ENCODE results near the gene CWC22. TPM values are rescaled to one million over a fixed set of nuclear protein-coding genes. Genes with fewer than 3 reads are reported as not detected.
"Not testable (repeated sequence)": the region's sequence is repeated elsewhere in the genome, so short reads cannot be mapped to it uniquely, and the experiment has no call there.

The CWC22 gene
- total RNA-seq, 2 donors from 2014 or later: 13.8 to 14.0 TPM

- ATAC-seq (no peak), DNase-seq (no peak)
- peaks cover 2% of the 10 kb centered on the region for H3K36me3 Mint-ChIP-seq (ENCODE audit: low read depth)
- H3K27ac Mint-ChIP-seq: no peak overlapping the region
- no peaks in the 10 kb centered on the region for H3K27me3 Mint-ChIP-seq
- H3K9me3 ChIP-seq (ENCODE audit: control insufficient read depth, low read length, poor library complexity, severe bottlenecking): no peaks in the 10 kb centered on the region
- H3K4me1 Mint-ChIP-seq: no peaks in the 10 kb centered on the region
- H3K4me3 Mint-ChIP-seq: no peak overlapping the region
Measured at GRCh38 chr2:179931502-179931901, 75.6 kb downstream of the CWC22 start.

- H3K9me3 ChIP-seq (ENCODE audit: control insufficient read depth, low read length, poor library complexity, severe bottlenecking); H3K27ac Mint-ChIP-seq; ATAC-seq; H3K4me3 Mint-ChIP-seq; H3K27me3 Mint-ChIP-seq; H3K4me1 Mint-ChIP-seq; DNase-seq; H3K36me3 Mint-ChIP-seq (ENCODE audit: low read depth): not testable (repeated sequence)
Measured at GRCh38 chr2:179929997-179930396, 77.1 kb downstream of the CWC22 start.

GRCh38 chr2:179927041-179927440 is 80.1 kb downstream of the CWC22 start:
- no peaks in the 10 kb centered on the region for H3K4me1 Mint-ChIP-seq
- no peak for DNase-seq
- H3K36me3 Mint-ChIP-seq (ENCODE audit: low read depth): no peaks in the 10 kb centered on the region
- no peaks in the 10 kb centered on the region for H3K9me3 ChIP-seq (ENCODE audit: control insufficient read depth, low read length, poor library complexity, severe bottlenecking)
- no peak for ATAC-seq
- no peak overlapping the region for H3K4me3 Mint-ChIP-seq
- H3K27ac Mint-ChIP-seq: no peak overlapping the region
- no peaks in the 10 kb centered on the region for H3K27me3 Mint-ChIP-seq

GRCh38 chr2:179925713-179926112 is 81.4 kb downstream of the CWC22 start:
- no peak overlapping the region for H3K27ac Mint-ChIP-seq
- DNase-seq: no peak
- no peaks in the 10 kb centered on the region for H3K9me3 ChIP-seq (ENCODE audit: control insufficient read depth, low read length, poor library complexity, severe bottlenecking)
- no peaks in the 10 kb centered on the region for H3K36me3 Mint-ChIP-seq (ENCODE audit: low read depth)
- no peaks in the 10 kb centered on the region for H3K27me3 Mint-ChIP-seq
- ATAC-seq: no peak
- H3K4me3 Mint-ChIP-seq: no peak overlapping the region
- no peaks in the 10 kb centered on the region for H3K4me1 Mint-ChIP-seq

GRCh38 chr2:179917272-179917671 is 89.8 kb downstream of the CWC22 start:
- no peaks in the 10 kb centered on the region for H3K4me1 Mint-ChIP-seq
- H3K27me3 Mint-ChIP-seq: no peaks in the 10 kb centered on the region
- DNase-seq (no peak), ATAC-seq (no peak)
- H3K4me3 Mint-ChIP-seq: no peak overlapping the region
- H3K9me3 ChIP-seq (ENCODE audit: control insufficient read depth, low read length, poor library complexity, severe bottlenecking): no peaks in the 10 kb centered on the region
- H3K36me3 Mint-ChIP-seq (ENCODE audit: low read depth): no peaks in the 10 kb centered on the region
- H3K27ac Mint-ChIP-seq: no peak overlapping the region

- no peaks in the 10 kb centered on the region for H3K36me3 Mint-ChIP-seq (ENCODE audit: low read depth)
- no peak overlapping the region for H3K4me3 Mint-ChIP-seq
Measured at GRCh38 chr2:179915395-179915992, 91.6 kb downstream of the CWC22 start.

GRCh38 chr2:179913809-179914208 is 93.3 kb downstream of the CWC22 start:
- Mint-ChIP-seq H3K4me1 (no peaks in the 10 kb centered on the region), H3K27ac (no peak overlapping the region), H3K27me3 (no peaks in the 10 kb centered on the region), H3K36me3 (ENCODE audit: low read depth) (no peaks in the 10 kb centered on the region), H3K4me3 (no peak overlapping the region)
- H3K9me3 ChIP-seq (ENCODE audit: control insufficient read depth, low read length, poor library complexity, severe bottlenecking): no peaks in the 10 kb centered on the region
- DNase-seq: no peak
- ATAC-seq: no peak

More at GRCh38 chr2:179915395-179915992, 91.6 kb downstream of the CWC22 start:
- Mint-ChIP-seq H3K27me3 (no peaks in the 10 kb centered on the region), H3K4me1 (no peaks in the 10 kb centered on the region), H3K27ac (no peak overlapping the region)
- no peak for ATAC-seq
- DNase-seq: no peak
- no peaks in the 10 kb centered on the region for H3K9me3 ChIP-seq (ENCODE audit: control insufficient read depth, low read length, poor library complexity, severe bottlenecking)

- Mint-ChIP-seq H3K36me3 (ENCODE audit: low read depth) (no peaks in the 10 kb centered on the region), H3K4me1 (no peaks in the 10 kb centered on the region), H3K27me3 (no peaks in the 10 kb centered on the region), H3K27ac (no peak overlapping the region), H3K4me3 (no peak overlapping the region)
- DNase-seq: no peak
- no peak for ATAC-seq
- no peaks in the 10 kb centered on the region for H3K9me3 ChIP-seq (ENCODE audit: control insufficient read depth, low read length, poor library complexity, severe bottlenecking)
Measured at GRCh38 chr2:179911569-179911968, 95.5 kb downstream of the CWC22 start.

- H3K4me3 Mint-ChIP-seq: no peak overlapping the region
- DNase-seq (no peak), ATAC-seq (no peak)
- no peaks in the 10 kb centered on the region for H3K9me3 ChIP-seq (ENCODE audit: control insufficient read depth, low read length, poor library complexity, severe bottlenecking)
- H3K27me3 Mint-ChIP-seq: no peaks in the 10 kb centered on the region
- H3K27ac Mint-ChIP-seq: no peak overlapping the region
- no peaks in the 10 kb centered on the region for H3K4me1 Mint-ChIP-seq
- no peaks in the 10 kb centered on the region for H3K36me3 Mint-ChIP-seq (ENCODE audit: low read depth)
Measured at GRCh38 chr2:179910735-179911113, 96.4 kb downstream of the CWC22 start.

- ATAC-seq: no peak
- Mint-ChIP-seq H3K36me3 (ENCODE audit: low read depth) (no peaks in the 10 kb centered on the region), H3K4me3 (no peak overlapping the region), H3K27me3 (no peaks in the 10 kb centered on the region), H3K4me1 (no peaks in the 10 kb centered on the region), H3K27ac (no peak overlapping the region)
- H3K9me3 ChIP-seq (ENCODE audit: control insufficient read depth, low read length, poor library complexity, severe bottlenecking): no peaks in the 10 kb centered on the region
- no peak for DNase-seq
Measured at GRCh38 chr2:179909845-179910734, 97.0 kb downstream of the CWC22 start.

- H3K27ac Mint-ChIP-seq: no peak overlapping the region
Measured at GRCh38 chr2:179900655-179901054, 106.4 kb downstream of the CWC22 start.

GRCh38 chr2:179899666-179900065 is 107.4 kb downstream of the CWC22 start:
- DNase-seq (no peak), ATAC-seq (no peak)
- Mint-ChIP-seq H3K4me1 (no peaks in the 10 kb centered on the region), H3K36me3 (ENCODE audit: low read depth) (no peaks in the 10 kb centered on the region), H3K4me3 (no peak overlapping the region), H3K27ac (no peak overlapping the region), H3K27me3 (no peaks in the 10 kb centered on the region)
- H3K9me3 ChIP-seq (ENCODE audit: control insufficient read depth, low read length, poor library complexity, severe bottlenecking): no peaks in the 10 kb centered on the region

More at GRCh38 chr2:179900655-179901054, 106.4 kb downstream of the CWC22 start:
- DNase-seq (no peak), ATAC-seq (no peak)
- no peaks in the 10 kb centered on the region for H3K9me3 ChIP-seq (ENCODE audit: control insufficient read depth, low read length, poor library complexity, severe bottlenecking)
- H3K4me3 Mint-ChIP-seq: no peak overlapping the region
- H3K4me1 Mint-ChIP-seq: no peaks in the 10 kb centered on the region
- H3K27me3 Mint-ChIP-seq: no peaks in the 10 kb centered on the region
- no peaks in the 10 kb centered on the region for H3K36me3 Mint-ChIP-seq (ENCODE audit: low read depth)

- no peak for ATAC-seq
- Mint-ChIP-seq H3K4me1 (no peaks in the 10 kb centered on the region), H3K27ac (no peak overlapping the region), H3K4me3 (no peak overlapping the region), H3K27me3 (no peaks in the 10 kb centered on the region), H3K36me3 (ENCODE audit: low read depth) (no peaks in the 10 kb centered on the region)
- no peaks in the 10 kb centered on the region for H3K9me3 ChIP-seq (ENCODE audit: control insufficient read depth, low read length, poor library complexity, severe bottlenecking)
- no peak for DNase-seq
Measured at GRCh38 chr2:179898873-179899272, 108.2 kb downstream of the CWC22 start.

Data from T-helper 17 cell (primary cell).